Measurements from ENCODE around the gene APOBEC3F. TPM values are rescaled to one million over a fixed set of nuclear protein-coding genes. Genes with fewer than 3 reads are reported as not detected.

The APOBEC3F gene
- total and polyA plus RNA-seq, 8 donors, result 1.7 to 8.6 (median 3.4) TPM

GRCh38 chr22:39083212-39084165, 42.8 kb downstream of the APOBEC3F start:
- no peaks in the 10 kb centered on the region for H3K9me3 ChIP-seq
- no peak for TF ChIP-seq CTCF (IDR thresholded peaks at IDR 0.05)
- DNase-seq, result no peak
- H3K27me3 ChIP-seq, result no peaks in the 10 kb centered on the region
- no peak overlapping the region for H3K27ac ChIP-seq
- no peaks in the 10 kb centered on the region for H3K4me1 ChIP-seq
- no peak overlapping the region for H3K4me3 ChIP-seq
- intact Hi-C loops (cut with DNase I), result no loop called here
- no peak for FAIRE-seq
- ATAC-seq, result no peak
- WGBS, 2 donors, result 81 to 85% methylated on average over 14 of the region's 14 CpGs
- no peaks in the 10 kb centered on the region for H3K36me3 ChIP-seq

- no peak overlapping the region for H3K4me3 ChIP-seq
- H3K9me3 ChIP-seq, result no peaks in the 10 kb centered on the region
- FAIRE-seq, result no peak
- no peak overlapping the region for H3K27ac ChIP-seq
- no peaks in the 10 kb centered on the region for H3K36me3 ChIP-seq
- no peak for TF ChIP-seq CTCF (IDR thresholded peaks at IDR 0.05)
- no peaks in the 10 kb centered on the region for H3K4me1 ChIP-seq
- 87 to 93% methylated on average over 8 of the region's 8 CpGs for WGBS, 2 donors
- intact Hi-C loops (cut with DNase I), result no loop called here
- no peak for DNase-seq
- ATAC-seq, result no peak
- no peaks in the 10 kb centered on the region for H3K27me3 ChIP-seq
Measured at GRCh38 chr22:39084666-39085065, 44.0 kb downstream of the APOBEC3F start.

- no peaks in the 10 kb centered on the region for H3K9me3 ChIP-seq
- no peak for ATAC-seq
Measured at GRCh38 chr22:39087098-39087497, 46.4 kb downstream of the APOBEC3F start.

GRCh38 chr22:39087881-39088684, 47.4 kb downstream of the APOBEC3F start:
- intact Hi-C loops (cut with DNase I), result no loop called here
- DNase-seq, result peak in 1 of 6 donors; percentile 15
- Histone ChIP-seq H3K4me1 (no peaks in the 10 kb centered on the region), H3K27me3 (no peaks in the 10 kb centered on the region), H3K27ac (no peak overlapping the region), H3K4me3 (no peak overlapping the region), H3K9me3 (no peaks in the 10 kb centered on the region), H3K36me3 (no peaks in the 10 kb centered on the region)
- WGBS, 2 donors, result 61% methylated on average over 17 to 18 of the region's 18 CpGs
- no peak for FAIRE-seq
- no peak for TF ChIP-seq CTCF (IDR thresholded peaks at IDR 0.05)
- ATAC-seq, result peak in 3 of 4 donors; percentile 40 to 74 (median 57)

More at GRCh38 chr22:39087098-39087497, 46.4 kb downstream of the APOBEC3F start:
- H3K27me3 ChIP-seq, result no peaks in the 10 kb centered on the region
- FAIRE-seq, result no peak
- H3K4me3 ChIP-seq, result no peak overlapping the region
- no peak overlapping the region for H3K27ac ChIP-seq
- no peaks in the 10 kb centered on the region for H3K36me3 ChIP-seq
- no peaks in the 10 kb centered on the region for H3K4me1 ChIP-seq
- intact Hi-C loops (cut with DNase I), result no loop called here
- no peak for DNase-seq
- 76 to 85% methylated on average over 6 of the region's 6 CpGs for WGBS, 2 donors
- no peak for TF ChIP-seq CTCF (IDR thresholded peaks at IDR 0.05)
